Measurements from ENCODE around the gene ADRA1B. TPM values are rescaled to one million over a fixed set of nuclear protein-coding genes. Genes with fewer than 3 reads are reported as not detected.

Gene ADRA1B
- total RNA-seq, result 1 to 10 TPM in 2 of 4 donors, under 1 TPM in 1, not detected in 1; under 0.01 to 5.2 (median 1.2) TPM

DNA sequence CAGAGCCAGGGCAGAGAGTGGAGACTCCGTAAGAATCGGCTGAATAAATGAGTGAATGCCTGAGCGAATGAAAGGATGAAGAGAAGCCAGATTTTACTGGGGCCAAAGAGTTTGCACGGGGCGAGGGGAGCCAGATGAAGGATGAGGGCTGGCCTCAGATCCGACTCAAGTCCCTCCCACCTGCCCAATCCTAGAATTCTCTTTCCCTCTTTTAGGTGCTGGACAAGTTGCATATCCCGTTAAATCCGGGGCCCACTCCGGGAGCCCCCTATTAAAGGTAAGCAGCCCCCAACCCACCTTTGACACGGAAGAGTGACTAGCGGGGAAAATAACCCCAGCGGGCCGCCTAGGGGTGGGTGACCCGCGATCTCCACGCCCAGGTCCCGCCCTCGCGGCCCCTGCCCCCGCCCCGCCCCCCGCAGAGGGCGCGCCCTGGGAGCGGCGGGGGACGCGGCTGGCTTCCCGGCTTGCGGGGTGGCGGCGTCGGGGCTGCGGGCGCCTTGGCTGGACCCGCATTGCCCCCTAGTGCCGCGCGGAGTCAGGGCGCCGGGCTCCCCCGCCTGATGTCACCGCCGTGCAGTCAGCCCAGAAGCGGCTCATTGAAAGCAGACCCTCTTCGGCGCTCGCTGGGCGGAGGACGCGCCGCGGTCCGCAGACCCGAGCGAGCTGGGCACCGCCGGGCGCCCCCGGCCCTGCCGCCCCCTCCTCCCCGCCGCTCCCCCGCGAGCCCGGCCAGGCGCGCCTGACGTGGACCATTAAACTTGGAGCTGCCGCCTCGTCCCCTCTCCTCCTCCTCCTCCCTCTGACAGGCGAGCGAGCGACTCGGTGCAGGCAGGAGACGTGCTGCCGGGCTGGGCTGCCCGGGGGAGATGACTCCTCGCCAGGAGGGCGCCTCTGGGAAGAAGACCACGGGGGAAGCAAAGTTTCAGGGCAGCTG is at the start of gene ADRA1B:
Gene ADRA1B, plus strand, starts transcription at position 579 of the 937 bp plus-strand sequence. CDS start 424 bp downstream, outside the sequence.
- Histone ChIP-seq H3K27ac (peak within 1 kb of the TSS; percentile 35 to 79), H3K27me3 (no peaks in the 10 kb centered on the region), H3K4me1 (no peaks in the 10 kb centered on the region), H3K36me3 (no peaks in the 10 kb centered on the region), H3K4me3 (peak within 1 kb of the TSS; percentile 20 to 47), H3K9me3 (no peaks in the 10 kb centered on the region)
- intact Hi-C loops (cut with DNase I; ENCODE audit: low total_unique reads), result loop anchor here (10.0 kb wide), 3 partner anchors 141 to 471 kb away; no protein-coding TSS in a partner anchor
- TF ChIP-seq, protein P1, sequence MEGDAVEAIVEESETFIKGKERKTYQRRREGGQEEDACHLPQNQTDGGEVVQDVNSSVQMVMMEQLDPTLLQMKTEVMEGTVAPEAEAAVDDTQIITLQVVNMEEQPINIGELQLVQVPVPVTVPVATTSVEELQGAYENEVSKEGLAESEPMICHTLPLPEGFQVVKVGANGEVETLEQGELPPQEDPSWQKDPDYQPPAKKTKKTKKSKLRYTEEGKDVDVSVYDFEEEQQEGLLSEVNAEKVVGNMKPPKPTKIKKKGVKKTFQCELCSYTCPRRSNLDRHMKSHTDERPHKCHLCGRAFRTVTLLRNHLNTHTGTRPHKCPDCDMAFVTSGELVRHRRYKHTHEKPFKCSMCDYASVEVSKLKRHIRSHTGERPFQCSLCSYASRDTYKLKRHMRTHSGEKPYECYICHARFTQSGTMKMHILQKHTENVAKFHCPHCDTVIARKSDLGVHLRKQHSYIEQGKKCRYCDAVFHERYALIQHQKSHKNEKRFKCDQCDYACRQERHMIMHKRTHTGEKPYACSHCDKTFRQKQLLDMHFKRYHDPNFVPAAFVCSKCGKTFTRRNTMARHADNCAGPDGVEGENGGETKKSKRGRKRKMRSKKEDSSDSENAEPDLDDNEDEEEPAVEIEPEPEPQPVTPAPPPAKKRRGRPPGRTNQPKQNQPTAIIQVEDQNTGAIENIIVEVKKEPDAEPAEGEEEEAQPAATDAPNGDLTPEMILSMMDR (IDR thresholded peaks at IDR 0.05), result peak; percentile 53 to 91 (median 84)
- TF ChIP-seq POLR2A (IDR thresholded peaks at IDR 0.05), result peak in 1 of 2 donors; percentile 23
- peak; percentile 73 to 82 for DNase-seq

- no peak for DNase-seq
- intact Hi-C loops (cut with DNase I; ENCODE audit: low total_unique reads), result no loop called here
- Histone ChIP-seq H3K27me3 (no peaks in the 10 kb centered on the region), H3K9me3 (no peaks in the 10 kb centered on the region), H3K27ac (no peak overlapping the region), H3K4me3 (no peak overlapping the region), H3K36me3 (no peaks in the 10 kb centered on the region), H3K4me1 (peaks cover 4 to 9% of the 10 kb centered on the region in 2 donors)
- TF ChIP-seq, protein P1 (IDR thresholded peaks at IDR 0.05), result no peak
- no peak for TF ChIP-seq POLR2A (IDR thresholded peaks at IDR 0.05)
Measured at GRCh38 chr5:159873680-159874079, 42.6 kb upstream of the ADRA1B start.

DNA sequence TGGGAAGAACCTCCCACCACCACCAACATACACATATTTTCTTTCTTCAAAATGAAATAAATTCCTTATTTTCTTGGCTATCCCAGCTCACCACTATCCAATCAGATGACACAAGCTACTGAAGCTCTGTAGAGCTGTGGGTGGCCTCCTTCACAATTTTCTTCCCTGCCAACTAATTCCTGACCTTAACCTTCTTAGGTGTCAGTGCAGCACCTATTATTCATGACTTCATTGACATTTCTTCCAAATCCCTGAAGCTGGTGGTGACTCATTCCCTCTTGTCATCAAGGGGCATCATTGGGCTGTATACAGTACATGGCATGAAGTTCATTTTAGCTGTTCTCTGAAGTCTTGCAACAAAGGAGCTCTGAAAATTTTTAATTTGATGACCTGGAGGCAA is 42.0 kb upstream of the ADRA1B start:
- Histone ChIP-seq H3K27ac (no peak overlapping the region), H3K4me3 (no peak overlapping the region), H3K36me3 (no peaks in the 10 kb centered on the region), H3K27me3 (no peaks in the 10 kb centered on the region), H3K9me3 (no peaks in the 10 kb centered on the region), H3K4me1 (peaks cover 4 to 13% of the 10 kb centered on the region in 2 donors)
- DNase-seq, result no peak
- intact Hi-C loops (cut with DNase I; ENCODE audit: low total_unique reads), result no loop called here
- no peak for TF ChIP-seq POLR2A (IDR thresholded peaks at IDR 0.05)
- TF ChIP-seq, protein P1 (IDR thresholded peaks at IDR 0.05), result no peak

DNA sequence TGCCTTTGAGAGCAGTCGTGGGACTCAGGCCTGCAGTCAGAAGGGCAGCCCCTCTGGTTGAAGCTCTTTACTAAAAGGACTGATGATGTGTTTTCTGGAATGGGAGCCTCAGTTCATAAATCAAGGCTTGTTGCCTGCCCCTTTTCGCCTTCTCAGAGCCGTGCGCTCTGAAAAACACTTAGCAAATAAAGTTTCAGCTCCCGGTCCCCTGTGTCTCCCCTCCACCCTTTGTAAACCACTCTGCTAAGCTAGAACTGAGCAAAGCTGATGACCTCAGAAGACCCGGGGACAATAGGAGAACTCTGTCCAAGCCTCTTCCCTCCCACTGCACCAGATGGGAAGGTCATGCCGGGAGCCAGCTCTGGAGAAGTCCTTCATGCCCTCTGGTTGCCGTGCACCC is 39.3 kb upstream of the ADRA1B start:
- H3K36me3 ChIP-seq, result no peaks in the 10 kb centered on the region
- peak; percentile 22 to 31 for DNase-seq
- H3K27ac ChIP-seq, result peak overlapping the region; percentile 74 to 91
- no peak for TF ChIP-seq POLR2A (IDR thresholded peaks at IDR 0.05)
- TF ChIP-seq, protein P1 (IDR thresholded peaks at IDR 0.05), result no peak
- intact Hi-C loops (cut with DNase I; ENCODE audit: low total_unique reads), result no loop called here
- no peak overlapping the region for H3K4me3 ChIP-seq
- H3K27me3 ChIP-seq, result no peaks in the 10 kb centered on the region
- peaks cover 4 to 13% of the 10 kb centered on the region in 2 donors for H3K4me1 ChIP-seq
- no peaks in the 10 kb centered on the region for H3K9me3 ChIP-seq

- Histone ChIP-seq H3K9me3 (no peaks in the 10 kb centered on the region), H3K27me3 (no peaks in the 10 kb centered on the region), H3K4me3 (no peak overlapping the region), H3K4me1 (peaks cover 4 to 13% of the 10 kb centered on the region in 2 donors), H3K36me3 (no peaks in the 10 kb centered on the region), H3K27ac (peak overlapping the region; percentile 74 to 91)
- intact Hi-C loops (cut with DNase I; ENCODE audit: low total_unique reads), result no loop called here
- peak; percentile 88 for DNase-seq
- TF ChIP-seq, protein P1 (IDR thresholded peaks at IDR 0.05), result no peak
- TF ChIP-seq POLR2A (IDR thresholded peaks at IDR 0.05), result no peak
Measured at GRCh38 chr5:159877894-159878448, 38.3 kb upstream of the ADRA1B start.
